ENCODE data around the gene KRT77. TPM values are rescaled to one million over a fixed set of nuclear protein-coding genes. Genes with fewer than 3 reads are reported as not detected.
"Not testable (repeated sequence)": the region's sequence is repeated elsewhere in the genome, so short reads cannot be mapped to it uniquely, and the experiment has no call there.

The KRT77 gene
- total RNA-seq, 1 donor from 2014 or later = not detected

GRCh38 chr12:52673713-52674432 lies 29.5 kb downstream of the KRT77 start:
- no peak for DNase-seq

- DNase-seq = no peak
These were observed 30.1 kb downstream of the KRT77 start for GRCh38 chr12:52673217-52673616.

- DNase-seq = peak; percentile 3
These were observed 30.9 kb downstream of the KRT77 start for GRCh38 chr12:52672321-52672933.

DNA sequence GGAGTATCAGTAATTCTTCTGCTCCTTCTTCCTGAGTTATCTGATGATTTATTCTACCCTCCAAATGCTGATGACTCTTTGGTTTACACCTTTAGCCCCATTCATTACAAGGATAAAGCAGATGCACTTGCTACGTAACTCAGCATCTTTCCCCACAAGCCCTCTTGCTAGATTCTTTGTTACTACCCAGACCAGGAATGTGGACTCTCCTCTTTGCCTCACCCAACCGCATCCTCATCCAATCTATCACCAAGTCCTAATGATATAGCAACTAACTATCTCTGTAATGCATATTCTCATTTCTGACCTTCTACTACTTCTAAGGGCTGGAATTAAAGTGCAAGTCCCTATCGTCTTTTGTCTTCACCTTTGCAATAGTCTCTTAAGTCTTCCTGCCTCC lies 32.4 kb downstream of the KRT77 start:
- no peak for DNase-seq

- DNase-seq = no peak
These were observed 32.8 kb downstream of the KRT77 start for GRCh38 chr12:52670506-52670905.

DNA sequence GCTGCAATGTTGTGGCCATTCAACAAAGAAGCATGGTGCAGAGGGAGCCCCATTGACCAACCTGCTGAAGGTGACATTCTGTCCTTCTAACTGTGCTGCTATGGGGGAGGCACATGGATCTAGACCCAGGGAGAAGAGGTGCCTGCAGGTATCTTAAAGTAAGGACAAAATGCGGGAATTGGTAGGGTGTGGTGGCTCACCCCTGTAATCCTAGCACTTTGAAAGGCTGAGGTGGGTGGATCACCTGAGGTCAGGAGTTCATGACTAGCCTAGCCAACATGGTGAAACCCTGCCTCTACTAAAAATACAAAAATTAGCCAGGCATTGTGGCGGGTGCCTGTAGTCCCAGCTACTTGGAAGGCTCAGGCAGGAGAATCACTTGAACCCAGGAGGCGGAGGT lies 33.4 kb downstream of the KRT77 start:
- DNase-seq = not testable (repeated sequence)

- DNase-seq = no peak
These were observed 33.9 kb downstream of the KRT77 start for GRCh38 chr12:52669426-52669825.

DNA sequence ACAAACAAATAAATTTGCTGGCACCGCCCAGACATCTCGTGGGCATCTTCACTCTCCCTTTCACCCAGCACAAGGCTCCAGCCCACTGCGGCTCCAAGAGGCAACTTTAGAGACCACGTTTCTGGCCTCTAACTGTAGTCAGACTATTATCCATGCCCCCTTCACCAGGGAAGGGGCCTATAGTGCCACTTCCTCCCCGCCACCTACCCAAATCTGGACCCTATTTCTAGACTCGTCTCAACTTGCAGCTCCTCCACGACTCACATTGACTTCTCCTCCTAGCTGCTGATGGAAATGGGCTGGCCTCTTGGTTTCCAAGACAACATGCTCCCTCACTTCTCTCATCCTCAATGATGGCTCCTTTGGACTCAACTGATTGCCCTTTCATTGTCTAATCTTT lies 35.4 kb downstream of the KRT77 start:
- DNase-seq = no peak

GRCh38 chr12:52667509-52667908 lies 35.8 kb downstream of the KRT77 start:
- no peak for DNase-seq

- DNase-seq = no peak
These were observed 36.9 kb downstream of the KRT77 start for GRCh38 chr12:52666471-52666870.

GRCh38 chr12:52663420-52663819 lies 39.9 kb downstream of the KRT77 start:
- no peak for DNase-seq

DNA sequence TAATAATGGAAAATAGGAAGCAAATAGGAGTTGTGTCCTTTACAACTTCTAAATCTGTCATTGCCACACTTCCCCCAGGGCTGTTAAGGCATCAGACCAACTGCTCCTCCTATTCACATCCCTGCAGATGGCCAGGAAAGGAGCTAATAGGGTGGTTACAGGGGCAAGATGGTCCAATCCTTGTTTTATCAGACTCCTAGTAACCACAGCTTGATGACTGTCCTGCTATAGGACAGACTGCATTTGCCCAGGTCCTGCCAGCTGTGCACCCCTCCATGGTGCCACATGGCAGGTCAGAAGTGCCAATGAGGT lies 40.5 kb downstream of the KRT77 start:
- no peak for DNase-seq

GRCh38 chr12:52662093-52662917 lies 41.0 kb downstream of the KRT77 start:
- DNase-seq = no peak

- DNase-seq = no peak
These were observed 41.7 kb downstream of the KRT77 start for GRCh38 chr12:52661668-52662067.

DNA sequence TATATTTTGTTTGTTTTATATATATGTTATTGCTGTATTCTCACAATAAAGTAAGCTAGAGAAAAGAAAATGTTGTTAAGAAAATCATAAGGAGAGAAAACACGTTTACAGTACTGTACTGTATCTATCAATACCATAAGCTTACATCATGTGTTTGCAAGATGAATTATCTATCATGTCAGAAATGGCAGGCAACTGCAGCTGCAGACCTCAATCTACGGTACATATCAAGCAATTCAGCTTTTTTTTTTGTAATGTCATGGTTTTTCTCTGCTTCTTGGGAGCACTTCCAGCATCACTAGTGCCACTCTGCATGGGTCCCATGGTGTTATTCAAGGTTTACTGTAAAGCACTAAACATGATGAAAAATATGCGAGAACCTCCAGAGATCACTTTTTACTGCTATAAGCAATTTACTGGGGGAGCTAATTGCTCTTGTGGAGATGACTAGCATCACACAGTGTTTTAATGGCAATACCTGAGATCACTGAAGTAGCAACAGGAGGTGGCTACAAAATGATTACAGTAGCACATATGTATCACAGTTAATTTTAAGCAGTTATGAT lies 42.3 kb downstream of the KRT77 start:
- no peak for DNase-seq

- no peak for DNase-seq
These were observed 43.4 kb downstream of the KRT77 start for GRCh38 chr12:52659951-52660350.

DNA sequence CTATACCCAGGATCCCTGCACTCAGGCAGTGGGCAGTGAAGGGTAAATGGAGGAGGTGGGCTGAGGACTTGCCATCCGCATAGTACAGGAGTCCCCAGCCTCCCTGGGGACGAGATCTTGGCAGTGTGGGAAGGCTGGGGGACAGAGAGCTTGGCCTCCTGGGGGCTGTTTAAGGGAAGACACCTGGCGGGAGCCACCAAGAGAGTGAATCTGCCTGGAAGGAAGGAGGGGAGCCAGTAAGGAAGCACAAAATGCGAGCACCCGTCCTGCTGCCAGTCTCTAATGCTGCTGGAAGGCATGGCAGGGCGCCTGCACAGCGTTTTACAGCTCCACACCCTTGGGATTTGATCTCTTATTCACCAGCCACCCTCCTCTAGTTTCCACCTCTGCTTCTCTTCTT lies 43.9 kb downstream of the KRT77 start:
- no peak for DNase-seq

GRCh38 chr12:52658196-52658595 lies 45.1 kb downstream of the KRT77 start:
- no peak for DNase-seq

DNA sequence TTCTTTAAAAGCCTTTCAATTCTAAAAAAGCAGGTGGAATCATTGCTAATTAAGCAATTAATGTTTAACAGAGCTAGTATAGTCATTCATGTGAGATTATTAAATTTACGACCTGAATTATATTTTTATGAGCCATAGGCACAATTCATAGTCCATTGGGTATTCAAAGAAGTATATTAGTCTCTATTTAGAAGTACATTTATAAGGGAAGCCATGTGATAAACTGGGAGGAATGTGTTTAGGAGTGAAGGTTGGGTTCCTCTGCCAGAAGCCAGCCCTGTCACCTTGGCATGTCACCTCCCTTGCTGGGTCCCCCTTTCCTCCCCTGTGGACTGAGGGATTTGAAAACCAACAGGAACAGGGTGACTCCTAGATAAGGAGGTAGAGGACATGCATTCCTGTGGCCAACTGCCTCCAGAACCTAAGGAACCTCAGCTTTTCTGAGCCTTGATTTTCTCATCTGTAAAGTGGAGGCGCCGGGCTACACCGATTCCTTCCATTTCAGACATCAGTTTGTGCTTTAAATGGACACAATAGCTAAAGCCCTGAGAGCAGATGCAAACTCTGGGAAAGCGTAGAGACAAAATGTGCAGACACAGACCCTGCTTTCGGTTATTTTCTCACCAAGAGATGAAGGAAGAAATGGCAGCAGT lies 45.9 kb downstream of the KRT77 start:
- DNase-seq = no peak

GRCh38 chr12:52656616-52657015 lies 46.7 kb downstream of the KRT77 start:
- DNase-seq = no peak

- DNase-seq = no peak
These were observed 47.6 kb downstream of the KRT77 start for GRCh38 chr12:52655720-52656124.

DNA sequence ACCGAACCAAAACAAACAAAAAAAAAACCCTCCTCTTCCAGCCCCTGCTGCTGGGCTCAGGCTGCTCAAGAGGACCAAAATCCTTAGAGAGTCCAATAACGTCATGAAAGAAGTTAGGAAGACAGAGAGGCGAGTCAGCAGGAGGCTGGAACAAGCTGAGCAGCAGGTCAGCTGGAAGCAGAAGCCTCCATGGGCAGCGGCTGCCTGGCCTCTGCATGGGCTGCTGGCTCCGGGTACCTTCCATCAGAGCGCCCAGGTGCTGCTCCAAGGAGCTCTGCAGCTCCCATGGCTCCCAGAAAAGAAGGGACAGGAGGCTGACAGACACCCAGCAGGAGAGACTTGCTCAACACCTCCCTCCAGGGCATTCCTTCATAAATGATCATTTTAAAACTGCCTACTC lies 48.1 kb downstream of the KRT77 start:
- DNase-seq = no peak

DNA sequence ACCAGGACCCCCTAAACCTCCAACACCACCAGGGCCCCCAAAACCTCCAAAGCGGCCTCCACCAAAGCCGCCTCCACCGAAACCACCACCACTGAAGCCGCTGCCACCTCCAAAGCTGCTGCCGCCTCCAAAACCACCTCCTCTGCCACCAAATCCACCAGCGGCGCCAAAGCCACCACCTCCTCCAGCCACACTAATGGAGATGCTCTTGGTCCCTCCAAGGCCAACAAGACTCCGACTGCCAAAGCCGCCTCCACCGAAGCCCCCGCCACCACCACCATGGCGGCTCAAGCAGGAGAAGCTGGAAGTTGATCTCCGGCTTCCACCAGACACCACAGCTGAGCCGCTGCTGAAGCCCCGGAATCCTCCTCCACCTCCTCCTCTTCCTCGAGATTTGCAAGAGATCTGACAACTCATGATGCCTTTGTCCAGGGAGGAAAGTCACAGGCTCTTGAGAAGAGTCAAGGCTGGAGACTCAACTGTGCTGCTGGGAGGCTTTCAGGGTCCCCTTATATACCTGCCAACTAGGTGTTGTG lies 51.5 kb downstream of the KRT77 start, which contains the start of gene KRT2:
KRT2 (minus strand) TSS at position 486 of the 536 bp plus-strand sequence; CDS start at position 417, 69 bp downstream.
- DNase-seq = no peak

Measured in dermis blood vessel endothelial cell (primary cell).